ENCODE results near the gene ZNF576. TPM values are rescaled to one million over a fixed set of nuclear protein-coding genes. Genes with fewer than 3 reads are reported as not detected.

The ZNF576 gene
- total and polyA plus RNA-seq, 2 donors (not counting 1 experiment from before 2014, with no cell fraction given): 7.9 to 17.3 TPM

DNA sequence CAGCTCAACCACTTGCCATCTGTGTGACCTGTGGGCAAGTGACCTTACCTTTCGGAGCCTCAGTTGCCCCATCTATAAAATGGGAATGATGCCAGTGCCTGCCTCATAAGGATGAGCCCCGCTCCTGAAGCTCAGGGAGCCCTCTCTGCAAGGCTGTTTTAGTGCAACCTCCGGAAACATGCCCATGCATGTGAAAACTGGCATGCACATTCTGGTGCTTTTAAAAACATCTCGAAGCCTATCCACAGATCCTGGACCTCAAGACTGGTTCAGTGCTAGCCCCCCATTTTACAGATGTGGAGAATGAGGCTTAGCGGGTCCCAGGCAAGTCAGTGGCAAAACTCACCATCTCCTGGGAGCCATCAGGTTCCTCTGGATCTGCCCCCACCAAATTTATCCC, 37.7 kb downstream of the ZNF576 start:
- DNase-seq (no peak), ATAC-seq (ENCODE audit: low read depth) (no peak)
- Histone ChIP-seq H3K79me2 (ENCODE audit: control insufficient read depth, insufficient read depth, low read length) (no peaks in the 10 kb centered on the region), H3K4me3 (ENCODE audit: control extremely low read depth in 1 of 5, extremely low read depth in 1 of 5, insufficient read depth in 1 of 5, low read depth in 2 of 5, low read length in 4 of 5) (no peak overlapping the region), H3K36me3 (replicated peaks in 1 of 2; ENCODE audit: control extremely low read depth in 1 of 2, control insufficient read depth in 1 of 2, extremely low read depth in 1 of 2, insufficient read depth in 2 of 2, low read length in 1 of 2) (no peaks in the 10 kb centered on the region), H3K9ac (ENCODE audit: low read length) (no peak overlapping the region), H2AFZ (ENCODE audit: insufficient read depth, low read depth, low read length, poor library complexity, severe bottlenecking) (no peak overlapping the region), H3K27me3 (replicated peaks in 1 of 4; ENCODE audit: control extremely low read depth in 1 of 4, control insufficient read depth in 3 of 4, insufficient read depth in 4 of 4, low read length in 3 of 4) (peaks cover 0 to 42% (median 13%) of the 10 kb centered on the region in 4 experiments), H4K20me1 (ENCODE audit: control insufficient read depth, insufficient read depth, low read length, poor library complexity, severe bottlenecking) (no peaks in the 10 kb centered on the region), H3K4me2 (replicated peaks; ENCODE audit: low read depth, low read length, poor library complexity, severe bottlenecking) (no peak overlapping the region), H3K4me1 (ENCODE audit: control insufficient read depth in 2 of 2, insufficient read depth in 2 of 2, low read length in 2 of 2) (peaks cover 9 to 16% of the 10 kb centered on the region in 2 donors), H3K27ac (ENCODE audit: low read length in 2 of 2) (no peak overlapping the region), H3K9me3 (ENCODE audit: control extremely low read depth in 1 of 3, control insufficient read depth in 2 of 3, insufficient read depth in 1 of 3, low read length in 2 of 3) (no peaks in the 10 kb centered on the region)
- intact Hi-C loops (cut with micrococcal nuclease): no loop called here
- Mint-ChIP-seq H3K27me3 (peaks cover 33% of the 10 kb centered on the region), H3K27ac (no peak overlapping the region), H3K9me3 (ENCODE audit: insufficient read depth) (no peaks in the 10 kb centered on the region), H3K4me1 (peaks cover 13% of the 10 kb centered on the region), H3K4me3 (no peak overlapping the region)
- 89% methylated on average over 3 of the region's 5 CpGs for WGBS (ENCODE audit: insufficient coverage)
- TF ChIP-seq, protein P1, sequence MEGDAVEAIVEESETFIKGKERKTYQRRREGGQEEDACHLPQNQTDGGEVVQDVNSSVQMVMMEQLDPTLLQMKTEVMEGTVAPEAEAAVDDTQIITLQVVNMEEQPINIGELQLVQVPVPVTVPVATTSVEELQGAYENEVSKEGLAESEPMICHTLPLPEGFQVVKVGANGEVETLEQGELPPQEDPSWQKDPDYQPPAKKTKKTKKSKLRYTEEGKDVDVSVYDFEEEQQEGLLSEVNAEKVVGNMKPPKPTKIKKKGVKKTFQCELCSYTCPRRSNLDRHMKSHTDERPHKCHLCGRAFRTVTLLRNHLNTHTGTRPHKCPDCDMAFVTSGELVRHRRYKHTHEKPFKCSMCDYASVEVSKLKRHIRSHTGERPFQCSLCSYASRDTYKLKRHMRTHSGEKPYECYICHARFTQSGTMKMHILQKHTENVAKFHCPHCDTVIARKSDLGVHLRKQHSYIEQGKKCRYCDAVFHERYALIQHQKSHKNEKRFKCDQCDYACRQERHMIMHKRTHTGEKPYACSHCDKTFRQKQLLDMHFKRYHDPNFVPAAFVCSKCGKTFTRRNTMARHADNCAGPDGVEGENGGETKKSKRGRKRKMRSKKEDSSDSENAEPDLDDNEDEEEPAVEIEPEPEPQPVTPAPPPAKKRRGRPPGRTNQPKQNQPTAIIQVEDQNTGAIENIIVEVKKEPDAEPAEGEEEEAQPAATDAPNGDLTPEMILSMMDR (IDR thresholded peaks at IDR 0.05): no peak
- TF ChIP-seq EZH2 (IDR thresholded peaks at IDR 0.05; ENCODE audit: borderline replicate concordance, insufficient read depth, low read depth, low read length, poor library complexity, severe bottlenecking): no peak
- ChIA-PET CTCF (no interaction called here), POLR2A (no interaction called here)

DNA sequence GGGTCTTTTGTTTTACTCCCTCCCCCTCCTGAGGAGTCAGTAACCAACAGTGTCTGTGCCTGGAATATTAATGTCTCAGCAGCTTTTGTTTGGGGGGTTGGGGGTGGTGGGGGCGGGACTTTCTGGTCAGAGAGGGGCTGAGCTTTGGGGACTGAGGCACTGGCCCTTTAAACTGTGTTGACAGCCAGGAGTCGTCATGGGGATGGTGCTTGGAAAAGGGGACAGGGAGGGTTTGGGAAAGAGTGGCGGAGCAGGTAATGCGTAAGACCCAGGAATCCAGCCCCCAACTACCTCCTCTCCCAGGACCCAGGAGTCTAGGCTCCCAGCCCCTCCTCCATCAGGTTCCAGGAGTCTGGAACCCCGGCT, 38.1 kb downstream of the ZNF576 start:
- Histone ChIP-seq H3K4me3 (ENCODE audit: control extremely low read depth in 1 of 5, extremely low read depth in 1 of 5, insufficient read depth in 1 of 5, low read depth in 2 of 5, low read length in 4 of 5) (no peak overlapping the region), H3K4me2 (replicated peaks; ENCODE audit: low read depth, low read length, poor library complexity, severe bottlenecking) (no peak overlapping the region), H3K27ac (ENCODE audit: low read length in 2 of 2) (no peak overlapping the region), H3K4me1 (ENCODE audit: control insufficient read depth in 2 of 2, insufficient read depth in 2 of 2, low read length in 2 of 2) (peaks cover 12 to 18% of the 10 kb centered on the region in 2 donors), H3K27me3 (replicated peaks in 1 of 4; ENCODE audit: control extremely low read depth in 1 of 4, control insufficient read depth in 3 of 4, insufficient read depth in 4 of 4, low read length in 3 of 4) (peaks cover 0 to 44% (median 13%) of the 10 kb centered on the region in 4 experiments), H3K9me3 (ENCODE audit: control extremely low read depth in 1 of 3, control insufficient read depth in 2 of 3, insufficient read depth in 1 of 3, low read length in 2 of 3) (no peaks in the 10 kb centered on the region), H3K9ac (ENCODE audit: low read length) (no peak overlapping the region), H4K20me1 (ENCODE audit: control insufficient read depth, insufficient read depth, low read length, poor library complexity, severe bottlenecking) (no peaks in the 10 kb centered on the region), H2AFZ (ENCODE audit: insufficient read depth, low read depth, low read length, poor library complexity, severe bottlenecking) (no peak overlapping the region), H3K36me3 (replicated peaks in 1 of 2; ENCODE audit: control extremely low read depth in 1 of 2, control insufficient read depth in 1 of 2, extremely low read depth in 1 of 2, insufficient read depth in 2 of 2, low read length in 1 of 2) (no peaks in the 10 kb centered on the region), H3K79me2 (ENCODE audit: control insufficient read depth, insufficient read depth, low read length) (no peaks in the 10 kb centered on the region)
- ChIA-PET CTCF (no interaction called here), POLR2A (no interaction called here)
- Mint-ChIP-seq H3K9me3 (ENCODE audit: insufficient read depth) (no peaks in the 10 kb centered on the region), H3K4me3 (no peak overlapping the region), H3K4me1 (peaks cover 15% of the 10 kb centered on the region), H3K27me3 (peaks cover 35% of the 10 kb centered on the region), H3K27ac (no peak overlapping the region)
- WGBS (ENCODE audit: insufficient coverage): 63% methylated on average over 2 of the region's 5 CpGs
- DNase-seq (no peak), ATAC-seq (ENCODE audit: low read depth) (no peak)
- intact Hi-C loops (cut with micrococcal nuclease): no loop called here
- TF ChIP-seq EZH2 (IDR thresholded peaks at IDR 0.05; ENCODE audit: borderline replicate concordance, insufficient read depth, low read depth, low read length, poor library complexity, severe bottlenecking): no peak
- TF ChIP-seq, protein P1 (IDR thresholded peaks at IDR 0.05): no peak
